GM23338 (cell line): ENCODE data around the gene OR2AG2. TPM values are rescaled to one million over a fixed set of nuclear protein-coding genes. Genes with fewer than 3 reads are reported as not detected.

ENCODE experiments used
- ATAC-seq: fragments of 200-7000 bp; cut with Tn5 transposase; 3 replicates; pipeline ENCODE4 v1.9.1; 2020
- DNase-seq: peaks from one replicate; pipeline ENCODE4 v3.0.0-alpha.2; 2015; ENCODE audit warnings: low spot score
- H2AFZ ChIP-seq: fragments of 200-600 bp; sonication (generic); 2 replicates; pipeline ENCODE4 v1.8.0; 2016; ENCODE audit warnings: antibody characterized with exemption, mild to moderate bottlenecking, moderate library complexity
- H3F3A ChIP-seq: fragments of 200-600 bp; sonication (generic); replicated peaks from 2 replicates; pipeline ENCODE4 v1.8.0; 2017; ENCODE audit warnings: antibody characterized with exemption, mixed run types, low read depth
- H3K27ac ChIP-seq: fragments of 200-600 bp; sonication (generic); 2 replicates; pipeline ENCODE4 v1.6.1; 2016; ENCODE audit warnings: low read depth
- H3K27me3 ChIP-seq: fragments of 200-600 bp; sonication (generic); 2 replicates; pipeline ENCODE4 v1.8.0; 2016; ENCODE audit warnings: mild to moderate bottlenecking, mixed run types, moderate library complexity; ENCODE audit not compliant: insufficient read depth
- H3K36me3 ChIP-seq: fragments of 200-600 bp; sonication (generic); 2 replicates; pipeline ENCODE4 v1.8.0; 2016; ENCODE audit warnings: mild to moderate bottlenecking; ENCODE audit not compliant: insufficient read depth
- H3K4me1 ChIP-seq: fragments of 200-600 bp; sonication (generic); 2 replicates; pipeline ENCODE4 v1.8.0; 2016; ENCODE audit warnings: mild to moderate bottlenecking, moderate library complexity; ENCODE audit not compliant: insufficient read depth
- H3K4me2 ChIP-seq: fragments of 200-600 bp; sonication (generic); 2 replicates; pipeline ENCODE4 v1.7.1; 2017; ENCODE audit warnings: mixed run types
- H3K4me3 ChIP-seq: fragments of 200-600 bp; sonication (generic); 2 replicates; pipeline ENCODE4 v1.6.1; 2016; ENCODE audit warnings: mixed run types
- H3K79me2 ChIP-seq: fragments of 200-600 bp; sonication (generic); replicated peaks from 2 replicates; pipeline ENCODE4 v1.8.0; 2017; ENCODE audit warnings: mild to moderate bottlenecking; ENCODE audit not compliant: insufficient read depth
- H3K9me2 ChIP-seq: fragments of 200-600 bp; sonication (generic); 2 replicates; pipeline ENCODE4 v1.8.0; 2017; ENCODE audit not compliant: insufficient read depth
- H4K20me1 ChIP-seq: fragments of 200-600 bp; sonication (generic); replicated peaks from 2 replicates; pipeline ENCODE4 v1.8.0; 2017; ENCODE audit warnings: mild to moderate bottlenecking; ENCODE audit not compliant: insufficient read depth
- H3K27ac Mint-ChIP-seq: 2 replicates; pipeline ENCODE4 v1.8.0; 2020; ENCODE audit warnings: inconsistent platforms, mild to moderate bottlenecking, moderate library complexity, mixed read lengths
- H3K27me3 Mint-ChIP-seq: 3 replicates; pipeline ENCODE4 v1.8.0; 2022; ENCODE audit warnings: low read depth, mild to moderate bottlenecking, moderate library complexity, mixed read lengths, inconsistent platforms; ENCODE audit not compliant: insufficient read depth, poor library complexity
- H3K36me3 Mint-ChIP-seq: 3 replicates; pipeline ENCODE4 v1.8.0; 2021; ENCODE audit warnings: low read depth, mild to moderate bottlenecking, inconsistent platforms, moderate library complexity, mixed read lengths
- H3K4me1 Mint-ChIP-seq: 3 replicates; pipeline ENCODE4 v1.8.0; 2020; ENCODE audit warnings: mild to moderate bottlenecking, inconsistent platforms, mixed read lengths
- H3K4me3 Mint-ChIP-seq: 3 replicates; pipeline ENCODE4 v1.8.0; 2021; ENCODE audit warnings: moderate library complexity, mild to moderate bottlenecking, inconsistent platforms, mixed read lengths
- H3K9me3 Mint-ChIP-seq: 3 replicates; pipeline ENCODE4 v1.8.0; 2020; ENCODE audit warnings: moderate library complexity, mild to moderate bottlenecking, inconsistent platforms, mixed read lengths
- CTCF ChIP-seq, 2 experiments: fragments of 200-600 bp in 1 of 2; sonication (generic) in 1 of 2; conservative IDR thresholded peaks; 2 replicates each; pipeline versions ENCODE4 v1.5.1 to v1.6.1; 2016 to 2017; ENCODE audit warnings: antibody characterized with exemption in 2 of 2, low read depth in 2 of 2, mild to moderate bottlenecking in 2 of 2, moderate library complexity in 1 of 2
- ETS1 ChIP-seq: IDR thresholded peaks from 2 replicates; pipeline ENCODE4 v1.6.1; 2016; ENCODE audit warnings: antibody characterized with exemption
- EZH2phosphoT487 ChIP-seq: fragments of 200-600 bp; sonication (generic); IDR thresholded peaks from one replicate; pipeline ENCODE4 v1.8.1; 2018; ENCODE audit warnings: antibody characterized with exemption; ENCODE audit not compliant: unreplicated experiment
- NANOG ChIP-seq: IDR thresholded peaks from 2 replicates; pipeline ENCODE4 v1.6.1; 2016; ENCODE audit warnings: antibody characterized with exemption, borderline replicate concordance
- polyA plus RNA-seq: library from polyadenylated mRNA; unstranded; fragments of >200 nt; fragmentation: Nextera tagmentation; extraction: Ambion mirVana; gene quantifications from 2 replicates; pipeline ENCODE4 v1.2.1, GENCODE V29; 2016
- total RNA-seq: library from RNA; depleted of rRNA; stranded (reverse); fragments of >200 nt; shearing (Covaris generic); gene quantifications from 2 replicates; pipeline ENCODE4 v1.2.3, GENCODE V29; 2014
- TF ChIP-seq, protein P1 (sequence below): fragments of 250-450 bp; sonication (Bioruptor Pico); IDR thresholded peaks from 2 replicates; pipeline ENCODE4 v1.5.0; 2020; ENCODE audit warnings: mild to moderate bottlenecking, moderate library complexity

Gene OR2AG2
- total and polyA plus RNA-seq, 2 experiments from 2014 or later, result 0.11 to 0.45 TPM

GRCh38 chr11:6755953-6756347 lies 15.8 kb downstream of the OR2AG2 start (continued):
- TF ChIP-seq, protein P1, sequence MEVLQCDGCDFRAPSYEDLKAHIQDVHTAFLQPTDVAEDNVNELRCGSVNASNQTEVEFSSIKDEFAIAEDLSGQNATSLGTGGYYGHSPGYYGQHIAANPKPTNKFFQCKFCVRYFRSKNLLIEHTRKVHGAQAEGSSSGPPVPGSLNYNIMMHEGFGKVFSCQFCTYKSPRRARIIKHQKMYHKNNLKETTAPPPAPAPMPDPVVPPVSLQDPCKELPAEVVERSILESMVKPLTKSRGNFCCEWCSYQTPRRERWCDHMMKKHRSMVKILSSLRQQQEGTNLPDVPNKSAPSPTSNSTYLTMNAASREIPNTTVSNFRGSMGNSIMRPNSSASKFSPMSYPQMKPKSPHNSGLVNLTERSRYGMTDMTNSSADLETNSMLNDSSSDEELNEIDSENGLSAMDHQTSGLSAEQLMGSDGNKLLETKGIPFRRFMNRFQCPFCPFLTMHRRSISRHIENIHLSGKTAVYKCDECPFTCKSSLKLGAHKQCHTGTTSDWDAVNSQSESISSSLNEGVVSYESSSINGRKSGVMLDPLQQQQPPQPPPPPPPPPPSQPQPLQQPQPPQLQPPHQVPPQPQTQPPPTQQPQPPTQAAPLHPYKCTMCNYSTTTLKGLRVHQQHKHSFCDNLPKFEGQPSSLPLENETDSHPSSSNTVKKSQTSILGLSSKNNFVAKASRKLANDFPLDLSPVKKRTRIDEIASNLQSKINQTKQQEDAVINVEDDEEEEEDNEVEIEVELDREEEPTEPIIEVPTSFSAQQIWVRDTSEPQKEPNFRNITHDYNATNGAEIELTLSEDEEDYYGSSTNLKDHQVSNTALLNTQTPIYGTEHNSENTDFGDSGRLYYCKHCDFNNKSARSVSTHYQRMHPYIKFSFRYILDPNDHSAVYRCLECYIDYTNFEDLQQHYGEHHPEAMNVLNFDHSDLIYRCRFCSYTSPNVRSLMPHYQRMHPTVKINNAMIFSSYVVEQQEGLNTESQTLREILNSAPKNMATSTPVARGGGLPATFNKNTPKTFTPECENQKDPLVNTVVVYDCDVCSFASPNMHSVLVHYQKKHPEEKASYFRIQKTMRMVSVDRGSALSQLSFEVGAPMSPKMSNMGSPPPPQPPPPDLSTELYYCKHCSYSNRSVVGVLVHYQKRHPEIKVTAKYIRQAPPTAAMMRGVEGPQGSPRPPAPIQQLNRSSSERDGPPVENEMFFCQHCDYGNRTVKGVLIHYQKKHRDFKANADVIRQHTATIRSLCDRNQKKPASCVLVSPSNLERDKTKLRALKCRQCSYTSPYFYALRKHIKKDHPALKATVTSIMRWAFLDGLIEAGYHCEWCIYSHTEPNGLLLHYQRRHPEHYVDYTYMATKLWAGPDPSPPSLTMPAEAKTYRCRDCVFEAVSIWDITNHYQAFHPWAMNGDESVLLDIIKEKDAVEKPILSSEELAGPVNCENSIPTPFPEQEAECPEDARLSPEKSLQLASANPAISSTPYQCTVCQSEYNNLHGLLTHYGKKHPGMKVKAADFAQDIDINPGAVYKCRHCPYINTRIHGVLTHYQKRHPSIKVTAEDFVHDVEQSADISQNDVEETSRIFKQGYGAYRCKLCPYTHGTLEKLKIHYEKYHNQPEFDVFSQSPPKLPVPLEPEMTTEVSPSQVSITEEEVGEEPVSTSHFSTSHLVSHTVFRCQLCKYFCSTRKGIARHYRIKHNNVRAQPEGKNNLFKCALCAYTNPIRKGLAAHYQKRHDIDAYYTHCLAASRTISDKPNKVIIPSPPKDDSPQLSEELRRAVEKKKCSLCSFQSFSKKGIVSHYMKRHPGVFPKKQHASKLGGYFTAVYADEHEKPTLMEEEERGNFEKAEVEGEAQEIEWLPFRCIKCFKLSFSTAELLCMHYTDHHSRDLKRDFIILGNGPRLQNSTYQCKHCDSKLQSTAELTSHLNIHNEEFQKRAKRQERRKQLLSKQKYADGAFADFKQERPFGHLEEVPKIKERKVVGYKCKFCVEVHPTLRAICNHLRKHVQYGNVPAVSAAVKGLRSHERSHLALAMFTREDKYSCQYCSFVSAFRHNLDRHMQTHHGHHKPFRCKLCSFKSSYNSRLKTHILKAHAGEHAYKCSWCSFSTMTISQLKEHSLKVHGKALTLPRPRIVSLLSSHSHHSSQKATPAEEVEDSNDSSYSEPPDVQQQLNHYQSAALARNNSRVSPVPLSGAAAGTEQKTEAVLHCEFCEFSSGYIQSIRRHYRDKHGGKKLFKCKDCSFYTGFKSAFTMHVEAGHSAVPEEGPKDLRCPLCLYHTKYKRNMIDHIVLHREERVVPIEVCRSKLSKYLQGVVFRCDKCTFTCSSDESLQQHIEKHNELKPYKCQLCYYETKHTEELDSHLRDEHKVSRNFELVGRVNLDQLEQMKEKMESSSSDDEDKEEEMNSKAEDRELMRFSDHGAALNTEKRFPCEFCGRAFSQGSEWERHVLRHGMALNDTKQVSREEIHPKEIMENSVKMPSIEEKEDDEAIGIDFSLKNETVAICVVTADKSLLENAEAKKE (CRISPR knock-in tag), result no peak
- TF ChIP-seq EZH2phosphoT487, result no peak
- TF ChIP-seq NANOG, result no peak
- no peak for TF ChIP-seq ETS1
- no peak for TF ChIP-seq CTCF (conservative IDR thresholded peaks at IDR 0.05; ENCODE audit: low read depth in 2 of 2)

DNA sequence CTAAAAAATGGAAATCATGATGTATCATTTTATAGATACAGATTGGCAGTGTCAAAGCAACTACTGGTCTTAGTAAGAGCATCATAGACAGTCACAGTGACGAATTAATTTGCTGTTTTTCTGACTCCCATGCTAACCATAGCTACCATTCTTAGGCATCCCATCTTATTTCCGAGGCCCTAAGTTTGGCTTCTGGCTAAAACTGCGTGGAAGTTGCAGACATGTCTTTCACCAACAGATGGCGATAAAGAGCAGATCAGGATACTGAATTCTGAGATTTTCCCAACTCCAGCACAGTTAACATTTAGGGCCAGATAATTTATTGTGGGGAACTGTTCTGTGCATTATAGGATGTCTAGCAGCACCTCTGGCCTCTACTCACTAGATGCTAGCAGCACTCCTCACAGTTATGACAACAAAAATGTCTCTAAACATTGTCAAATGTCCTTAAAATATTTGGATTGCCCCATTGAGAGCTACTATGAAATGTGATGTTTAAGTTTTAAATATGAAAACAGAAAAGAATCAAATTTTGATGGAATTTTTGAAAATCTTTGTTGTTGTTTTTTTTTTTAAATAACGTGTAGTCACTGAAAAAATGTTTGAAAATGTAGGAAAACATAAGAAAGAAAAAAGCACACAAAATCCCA lies 16.3 kb downstream of the OR2AG2 start:
- Histone ChIP-seq H3K4me2 (no peak overlapping the region), H2AFZ (no peak overlapping the region), H3K4me1 (no peaks in the 10 kb centered on the region), H3K79me2 (no peaks in the 10 kb centered on the region), H3K4me3 (no peak overlapping the region), H3K27me3 (no peaks in the 10 kb centered on the region), H3F3A (no peaks in the 10 kb centered on the region), H3K9me2 (0 out of 2 replicates have a peak, but pooled peaks cover 5% of the 10 kb centered on the region), H3K36me3 (no peaks in the 10 kb centered on the region), H4K20me1 (no peaks in the 10 kb centered on the region), H3K27ac (no peak overlapping the region)
- Mint-ChIP-seq H3K4me3 (no peak overlapping the region), H3K4me1 (no peaks in the 10 kb centered on the region), H3K36me3 (no peaks in the 10 kb centered on the region), H3K9me3 (no peaks in the 10 kb centered on the region), H3K27ac (no peak overlapping the region), H3K27me3 (peaks cover 1% of the 10 kb centered on the region)
- peak; percentile 76 for ATAC-seq
- TF ChIP-seq CTCF (conservative IDR thresholded peaks at IDR 0.05; ENCODE audit: low read depth in 2 of 2), result peak; percentile 80 to 86
- no peak for TF ChIP-seq ETS1
- peak; percentile 72 for DNase-seq
